VCaP (cell line): ENCODE measurements around the gene MAJIN.

Source experiments
- H3K27ac ChIP-seq: fragments of 450-650 bp; 2 replicates; pipeline ENCODE4 v1.5.1; 2017
- CTCF ChIP-seq: fragments of 450-650 bp; conservative IDR thresholded peaks from 2 replicates; pipeline ENCODE4 v1.5.1; 2017; ENCODE audit warnings: mild to moderate bottlenecking, moderate library complexity

The MAJIN gene

GRCh38 chr11:64892838-64893193 lies 79.1 kb downstream of the MAJIN start:
- TF ChIP-seq CTCF: no peak
- H3K27ac ChIP-seq: peak overlapping the region; percentile 38; the same call in 1 of the 2 replicates

GRCh38 chr11:64892411-64892831 lies 79.5 kb downstream of the MAJIN start:
- TF ChIP-seq CTCF: no peak
- H3K27ac ChIP-seq: peak overlapping the region; percentile 38; the same call in 1 of the 2 replicates

GRCh38 chr11:64891880-64892279 lies 80.0 kb downstream of the MAJIN start:
- no peak for TF ChIP-seq CTCF
- H3K27ac ChIP-seq: no peak overlapping the region

- H3K27ac ChIP-seq: no peak overlapping the region
- TF ChIP-seq CTCF: no peak
These were observed 80.6 kb downstream of the MAJIN start for GRCh38 chr11:64891215-64891848.

GRCh38 chr11:64890522-64890939 lies 81.4 kb downstream of the MAJIN start:
- H3K27ac ChIP-seq: no peak overlapping the region
- no peak for TF ChIP-seq CTCF

GRCh38 chr11:64888729-64889511 lies 83.0 kb downstream of the MAJIN start:
- no peak for TF ChIP-seq CTCF
- no peak overlapping the region for H3K27ac ChIP-seq

- TF ChIP-seq CTCF: no peak
- no peak overlapping the region for H3K27ac ChIP-seq
These were observed 83.5 kb downstream of the MAJIN start for GRCh38 chr11:64888406-64888728.
